Fibroblast of the aortic adventitia (primary cell): Measurements from ENCODE around the gene AKNA. TPM values are rescaled to one million over a fixed set of nuclear protein-coding genes. Genes with fewer than 3 reads are reported as not detected.
A peak's percentile ranks its signal among the peaks of the same experiment; 100 is the strongest.

Experiments used
- DNase-seq: peaks from one replicate; pipeline ENCODE4 v3.0.0-alpha.2; 2010; ENCODE audit warnings: low read depth
- H3K4me3 ChIP-seq: 2 replicates; pipeline ENCODE4 v1.5.1; 2011; ENCODE audit warnings: low read depth, mild to moderate bottlenecking, control low read depth, low read length, moderate library complexity
- CTCF ChIP-seq: IDR thresholded peaks from 2 replicates; pipeline ENCODE4 v1.5.1; 2011; ENCODE audit warnings: mild to moderate bottlenecking, low read length, control low read depth, inconsistent platforms; ENCODE audit not compliant: insufficient read depth
- total RNA-seq: library from RNA; depleted of rRNA; stranded (reverse); fragments of >200 nt; gene quantifications from 2 replicates; pipeline ENCODE4 v1.2.3, GENCODE V29; 2012; ENCODE audit warnings: low replicate concordance

The AKNA gene
- total RNA-seq, 1 donor: 22.3 TPM

- no peak for TF ChIP-seq CTCF
- DNase-seq: no peak
- no peak overlapping the region for H3K4me3 ChIP-seq
Measured at GRCh38 chr9:114304416-114305188, 83.2 kb downstream of the AKNA start.

- H3K4me3 ChIP-seq: no peak overlapping the region
- no peak for TF ChIP-seq CTCF
- DNase-seq: no peak
Measured at GRCh38 chr9:114303977-114304376, 83.8 kb downstream of the AKNA start.

GRCh38 chr9:114303571-114303970 is 84.2 kb downstream of the AKNA start:
- DNase-seq: no peak
- H3K4me3 ChIP-seq: no peak overlapping the region
- TF ChIP-seq CTCF: no peak

GRCh38 chr9:114302727-114303126 is 85.1 kb downstream of the AKNA start:
- TF ChIP-seq CTCF: no peak
- peak; percentile 54 for DNase-seq
- no peak overlapping the region for H3K4me3 ChIP-seq

- DNase-seq: no peak
- no peak overlapping the region for H3K4me3 ChIP-seq
- no peak for TF ChIP-seq CTCF
Measured at GRCh38 chr9:114301798-114302565, 85.8 kb downstream of the AKNA start.

- TF ChIP-seq CTCF: no peak
- DNase-seq: no peak
Measured at GRCh38 chr9:114300846-114301797, 86.7 kb downstream of the AKNA start.

More at GRCh38 chr9:114300846-114301797, 86.7 kb downstream of the AKNA start:
- no peak overlapping the region for H3K4me3 ChIP-seq
